Gastrocnemius medialis (tissue), 4 donors: ENCODE results near the gene MOGAT1.

Experiments
- POLR2A ChIP-seq, 2 donors: fragments of 450-650 bp; IDR thresholded peaks; one replicate each; pipeline ENCODE4 v1.6.1; 2017; ENCODE audit warnings: antibody characterized with exemption in 2 of 2, mild to moderate bottlenecking in 2 of 2, moderate library complexity in 2 of 2
- TF ChIP-seq, protein P1 (sequence below), 5 experiments: fragments of 450-650 bp in 3 of 5; fragments of 200-600 bp in 2 of 5; sonication (generic) in 2 of 5; IDR thresholded peaks in 4 of 5; conservative IDR thresholded peaks in 1 of 5; 1 replicate in 4 of 5; 2 replicates in 1 of 5; pipeline ENCODE4 v1.5.1; 2016 to 2019; ENCODE audit warnings: antibody characterized with exemption in 5 of 5, mild to moderate bottlenecking in 3 of 5, moderate library complexity in 3 of 5

GRCh38 chr2:222663479-222663878 lies 8.0 kb upstream of the MOGAT1 start:
- TF ChIP-seq, protein P1, sequence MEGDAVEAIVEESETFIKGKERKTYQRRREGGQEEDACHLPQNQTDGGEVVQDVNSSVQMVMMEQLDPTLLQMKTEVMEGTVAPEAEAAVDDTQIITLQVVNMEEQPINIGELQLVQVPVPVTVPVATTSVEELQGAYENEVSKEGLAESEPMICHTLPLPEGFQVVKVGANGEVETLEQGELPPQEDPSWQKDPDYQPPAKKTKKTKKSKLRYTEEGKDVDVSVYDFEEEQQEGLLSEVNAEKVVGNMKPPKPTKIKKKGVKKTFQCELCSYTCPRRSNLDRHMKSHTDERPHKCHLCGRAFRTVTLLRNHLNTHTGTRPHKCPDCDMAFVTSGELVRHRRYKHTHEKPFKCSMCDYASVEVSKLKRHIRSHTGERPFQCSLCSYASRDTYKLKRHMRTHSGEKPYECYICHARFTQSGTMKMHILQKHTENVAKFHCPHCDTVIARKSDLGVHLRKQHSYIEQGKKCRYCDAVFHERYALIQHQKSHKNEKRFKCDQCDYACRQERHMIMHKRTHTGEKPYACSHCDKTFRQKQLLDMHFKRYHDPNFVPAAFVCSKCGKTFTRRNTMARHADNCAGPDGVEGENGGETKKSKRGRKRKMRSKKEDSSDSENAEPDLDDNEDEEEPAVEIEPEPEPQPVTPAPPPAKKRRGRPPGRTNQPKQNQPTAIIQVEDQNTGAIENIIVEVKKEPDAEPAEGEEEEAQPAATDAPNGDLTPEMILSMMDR (IDR thresholded peaks at IDR 0.05 in 4 of 5, conservative IDR thresholded peaks at IDR 0.05 in 1 of 5) = no peak
- no peak for TF ChIP-seq POLR2A (IDR thresholded peaks at IDR 0.05)
